NCI-H82 treated with DMSO at 0.1 percent for 48 hours (cell line): ENCODE measurements around the gene MINDY2.
"Not testable (repeated sequence)": the region's sequence is repeated elsewhere in the genome, so short reads cannot be mapped to it uniquely, and the experiment has no call there.

Source experiments
- DNase-seq: peaks from one replicate; lab custom pipeline; 2025; ENCODE audit not compliant: unreplicated experiment; lab: John Stamatoyannopoulos, UW

Gene MINDY2

GRCh38 chr15:58880320-58880719 is 109.2 kb downstream of the MINDY2 start:
- DNase-seq = no peak

GRCh38 chr15:58882243-58882642 is 111.1 kb downstream of the MINDY2 start:
- no peak for DNase-seq

DNA sequence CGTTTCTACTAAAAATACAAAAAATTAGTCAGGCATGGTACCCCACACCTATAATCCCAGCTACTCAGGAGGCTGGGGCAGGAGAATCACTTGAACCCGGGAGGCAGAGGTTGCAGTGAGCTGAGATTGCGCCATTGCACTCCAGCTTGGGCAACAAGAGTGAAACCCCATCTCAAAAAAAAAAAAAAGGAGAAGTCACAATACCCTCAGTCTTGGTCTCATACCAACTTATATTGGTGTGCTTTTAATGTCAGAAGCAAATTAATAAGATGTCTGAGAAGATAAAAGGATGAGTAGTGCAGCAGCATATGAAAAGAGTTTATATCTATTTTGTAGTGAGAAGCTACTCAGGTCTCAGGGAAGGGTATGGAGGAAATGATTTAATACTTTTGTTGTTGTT is 112.8 kb downstream of the MINDY2 start:
- not testable (repeated sequence) for DNase-seq

DNA sequence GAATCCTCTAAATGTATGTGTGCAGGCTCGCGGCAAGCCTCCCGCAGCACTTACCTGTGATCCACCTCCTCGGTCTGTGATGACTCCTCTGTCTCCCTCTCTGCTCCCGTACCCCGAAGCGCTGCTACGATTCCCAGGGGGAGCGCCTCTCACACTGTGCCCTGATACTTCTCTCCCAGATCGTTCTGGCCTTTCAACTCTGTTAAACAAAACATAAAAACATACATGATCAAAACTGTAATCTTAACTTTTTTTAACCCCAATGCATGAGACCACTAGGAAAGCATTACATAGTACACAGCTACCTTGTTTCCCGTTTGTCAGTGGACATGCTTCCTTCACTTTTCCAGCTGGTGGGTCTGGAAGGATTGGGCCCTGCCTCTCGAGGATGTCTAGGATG is 115.8 kb downstream of the MINDY2 start:
- no peak for DNase-seq

- no peak for DNase-seq
Observed at GRCh38 chr15:58889363-58889762, 118.3 kb downstream of the MINDY2 start.

DNA sequence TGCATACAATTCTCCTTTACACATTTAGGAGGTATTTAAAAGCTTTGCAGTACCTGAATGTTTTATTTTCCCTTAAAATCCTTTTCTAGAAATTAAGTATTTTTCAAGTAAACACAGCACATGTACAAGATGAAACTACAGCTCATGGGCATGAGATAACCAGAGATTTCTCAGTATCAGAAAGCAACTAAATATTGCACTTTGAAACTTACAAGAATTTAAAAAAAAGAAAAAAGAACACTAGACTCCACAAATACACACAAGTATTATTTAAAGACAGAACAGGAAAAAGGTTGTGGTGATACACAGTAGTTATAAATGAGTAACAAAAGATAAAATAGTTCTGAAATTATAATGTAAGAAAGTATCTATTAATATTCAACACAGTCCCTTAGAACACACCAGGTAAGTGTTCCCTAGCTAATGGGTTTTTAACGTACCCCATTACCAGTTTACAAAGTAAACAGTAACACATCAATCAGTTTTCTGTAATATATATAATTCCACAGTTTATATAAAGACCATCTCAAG is 127.1 kb downstream of the MINDY2 start:
- no peak for DNase-seq

DNA sequence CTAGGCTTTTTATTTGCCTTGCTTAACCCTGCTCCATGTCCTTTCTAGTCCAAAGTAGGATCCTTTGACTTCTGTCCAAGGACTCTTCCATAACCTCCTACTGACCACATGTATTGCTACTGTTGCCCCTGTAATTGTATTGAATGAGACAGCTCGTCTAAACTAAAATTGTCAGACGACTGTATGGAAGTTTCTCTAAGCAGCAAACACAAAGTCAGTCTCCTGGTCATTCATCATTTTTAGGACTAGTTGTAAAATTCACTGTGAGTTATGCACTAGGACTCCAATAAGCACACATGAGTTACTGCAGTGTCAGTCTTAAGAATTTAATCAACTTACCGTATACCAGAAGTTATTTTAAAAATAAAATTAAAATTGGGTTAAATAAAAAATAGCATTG is 129.5 kb downstream of the MINDY2 start:
- DNase-seq = no peak

DNA sequence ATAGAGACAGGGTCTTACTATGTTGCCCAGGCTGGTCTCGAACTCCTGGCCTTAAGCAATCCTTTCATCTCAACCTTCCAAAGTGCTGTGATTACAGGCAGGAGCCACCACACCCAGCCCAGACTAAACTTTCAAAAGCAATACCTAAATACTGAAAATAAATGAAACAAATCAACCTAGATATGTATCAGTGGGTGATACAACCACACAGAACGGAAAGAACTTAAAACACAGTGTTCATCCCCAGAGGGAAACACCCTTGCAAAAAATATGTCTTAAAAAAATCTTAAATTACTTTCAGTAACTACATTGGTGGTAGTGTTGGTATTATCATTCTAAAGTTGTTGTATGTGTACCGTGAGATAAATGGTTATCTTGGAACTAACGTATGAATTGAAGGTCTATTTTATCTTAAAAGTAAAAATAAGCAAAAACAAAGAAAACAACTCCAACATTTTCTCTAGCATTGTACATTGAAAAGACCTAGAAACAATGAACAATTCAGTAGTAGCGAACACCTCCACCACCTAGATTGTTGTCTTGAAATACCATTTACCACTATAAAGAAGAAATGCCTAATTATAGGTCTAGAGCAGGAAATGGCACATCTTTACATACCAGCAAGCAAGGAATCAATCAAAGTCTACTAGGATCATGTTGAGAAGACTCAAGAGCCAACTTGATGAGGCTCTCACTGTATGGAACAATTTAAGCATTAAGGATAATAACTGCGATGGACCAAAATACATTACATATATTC is 137.6 kb downstream of the MINDY2 start:
- no peak for DNase-seq

GRCh38 chr15:58909616-58910015 is 138.5 kb downstream of the MINDY2 start:
- no peak for DNase-seq

- DNase-seq = no peak
Observed at GRCh38 chr15:58910456-58910855, 139.4 kb downstream of the MINDY2 start.
